ENCODE data around the gene RGS5. TPM values are rescaled to one million over a fixed set of nuclear protein-coding genes. Genes with fewer than 3 reads are reported as not detected.

Gene RGS5
- total and polyA plus RNA-seq, 2 donors (not counting 1 experiment from before 2014, with no cell fraction given): 0.64 to 1.2 TPM

DNA sequence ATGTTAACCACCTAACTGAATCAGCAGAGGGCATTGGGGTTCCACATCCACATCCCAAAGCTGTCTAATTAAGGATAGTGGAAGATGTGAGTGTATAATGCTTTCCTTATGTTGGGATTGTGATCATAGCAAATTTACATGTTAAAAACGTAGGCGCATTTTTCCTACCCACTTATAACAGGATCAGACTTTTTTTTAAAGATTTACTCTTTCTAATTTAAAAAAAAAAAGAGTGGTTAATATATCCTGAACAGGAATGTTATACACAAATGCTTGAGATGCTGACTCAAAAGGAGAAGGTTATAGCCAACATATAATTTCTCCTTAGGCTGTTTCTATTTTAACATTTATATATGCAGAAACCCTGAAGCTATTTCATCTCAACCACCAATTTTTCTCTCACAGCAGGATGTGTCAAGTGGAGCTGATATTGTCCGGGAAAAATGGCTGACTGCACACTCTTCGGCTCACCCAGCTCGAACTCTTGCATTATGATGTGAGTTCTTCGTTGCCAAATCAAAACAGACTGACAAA is 40.3 kb downstream of the RGS5 start:
- no peaks in the 10 kb centered on the region for H3K79me2 ChIP-seq (ENCODE audit: control insufficient read depth, insufficient read depth, low read length)
- no peaks in the 10 kb centered on the region for H3K9me3 ChIP-seq (ENCODE audit: control extremely low read depth in 1 of 3, control insufficient read depth in 2 of 3, insufficient read depth in 1 of 3, low read length in 2 of 3)
- no peak overlapping the region for H3K27ac ChIP-seq (ENCODE audit: low read length in 2 of 2)
- H3K36me3 ChIP-seq (replicated peaks in 1 of 2; ENCODE audit: control extremely low read depth in 1 of 2, control insufficient read depth in 1 of 2, extremely low read depth in 1 of 2, insufficient read depth in 2 of 2, low read length in 1 of 2): no peaks in the 10 kb centered on the region
- Mint-ChIP-seq H3K27ac (no peak overlapping the region), H3K9me3 (ENCODE audit: insufficient read depth) (peaks cover 6% of the 10 kb centered on the region), H3K27me3 (no peaks in the 10 kb centered on the region), H3K4me1 (no peaks in the 10 kb centered on the region), H3K4me3 (no peak overlapping the region)
- ChIA-PET POLR2A (no interaction called here), CTCF (no interaction called here)
- H3K4me3 ChIP-seq (ENCODE audit: control extremely low read depth in 1 of 5, extremely low read depth in 1 of 5, insufficient read depth in 1 of 5, low read depth in 2 of 5, low read length in 4 of 5): no peak overlapping the region
- WGBS (ENCODE audit: insufficient coverage): 94% methylated on average over 4 of the region's 6 CpGs
- DNase-seq (no peak), ATAC-seq (ENCODE audit: low read depth) (no peak)
- H3K9ac ChIP-seq (ENCODE audit: low read length): no peak overlapping the region
- H3K4me1 ChIP-seq (ENCODE audit: control insufficient read depth in 2 of 2, insufficient read depth in 2 of 2, low read length in 2 of 2): no peaks in the 10 kb centered on the region
- no peak overlapping the region for H3K4me2 ChIP-seq (replicated peaks; ENCODE audit: low read depth, low read length, poor library complexity, severe bottlenecking)
- no peak for TF ChIP-seq EZH2 (IDR thresholded peaks at IDR 0.05; ENCODE audit: borderline replicate concordance, insufficient read depth, low read depth, low read length, poor library complexity, severe bottlenecking)
- TF ChIP-seq, protein P1, sequence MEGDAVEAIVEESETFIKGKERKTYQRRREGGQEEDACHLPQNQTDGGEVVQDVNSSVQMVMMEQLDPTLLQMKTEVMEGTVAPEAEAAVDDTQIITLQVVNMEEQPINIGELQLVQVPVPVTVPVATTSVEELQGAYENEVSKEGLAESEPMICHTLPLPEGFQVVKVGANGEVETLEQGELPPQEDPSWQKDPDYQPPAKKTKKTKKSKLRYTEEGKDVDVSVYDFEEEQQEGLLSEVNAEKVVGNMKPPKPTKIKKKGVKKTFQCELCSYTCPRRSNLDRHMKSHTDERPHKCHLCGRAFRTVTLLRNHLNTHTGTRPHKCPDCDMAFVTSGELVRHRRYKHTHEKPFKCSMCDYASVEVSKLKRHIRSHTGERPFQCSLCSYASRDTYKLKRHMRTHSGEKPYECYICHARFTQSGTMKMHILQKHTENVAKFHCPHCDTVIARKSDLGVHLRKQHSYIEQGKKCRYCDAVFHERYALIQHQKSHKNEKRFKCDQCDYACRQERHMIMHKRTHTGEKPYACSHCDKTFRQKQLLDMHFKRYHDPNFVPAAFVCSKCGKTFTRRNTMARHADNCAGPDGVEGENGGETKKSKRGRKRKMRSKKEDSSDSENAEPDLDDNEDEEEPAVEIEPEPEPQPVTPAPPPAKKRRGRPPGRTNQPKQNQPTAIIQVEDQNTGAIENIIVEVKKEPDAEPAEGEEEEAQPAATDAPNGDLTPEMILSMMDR (IDR thresholded peaks at IDR 0.05): no peak
- H2AFZ ChIP-seq (ENCODE audit: insufficient read depth, low read depth, low read length, poor library complexity, severe bottlenecking): no peak overlapping the region
- no peaks in the 10 kb centered on the region for H3K27me3 ChIP-seq (replicated peaks in 1 of 4; ENCODE audit: control extremely low read depth in 1 of 4, control insufficient read depth in 3 of 4, insufficient read depth in 4 of 4, low read length in 3 of 4)
- intact Hi-C loops (cut with micrococcal nuclease): no loop called here
- H4K20me1 ChIP-seq (ENCODE audit: control insufficient read depth, insufficient read depth, low read length, poor library complexity, severe bottlenecking): no peaks in the 10 kb centered on the region

DNA sequence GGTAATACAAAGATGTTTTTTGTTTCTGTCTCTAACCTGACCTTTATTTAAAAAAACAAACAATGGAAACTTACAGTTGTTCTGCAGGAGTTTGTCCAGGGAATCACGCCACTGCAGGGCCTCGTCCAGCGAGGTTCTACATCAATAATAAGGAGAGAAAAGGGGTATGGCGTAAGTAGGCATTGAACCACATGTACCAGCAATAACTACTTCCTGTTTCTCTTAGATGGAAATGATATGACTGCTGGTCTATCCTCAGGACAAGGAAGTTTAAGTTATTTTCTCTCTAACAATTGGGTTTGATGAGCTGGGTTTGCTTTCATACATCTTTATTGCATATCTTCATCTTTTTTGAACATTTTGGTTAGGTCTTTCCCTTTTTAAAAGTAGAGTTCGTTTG is 40.9 kb downstream of the RGS5 start:
- Histone ChIP-seq H3K27ac (ENCODE audit: low read length in 2 of 2) (no peak overlapping the region), H3K4me3 (ENCODE audit: control extremely low read depth in 1 of 5, extremely low read depth in 1 of 5, insufficient read depth in 1 of 5, low read depth in 2 of 5, low read length in 4 of 5) (no peak overlapping the region), H3K9me3 (ENCODE audit: control extremely low read depth in 1 of 3, control insufficient read depth in 2 of 3, insufficient read depth in 1 of 3, low read length in 2 of 3) (no peaks in the 10 kb centered on the region), H3K27me3 (replicated peaks in 1 of 4; ENCODE audit: control extremely low read depth in 1 of 4, control insufficient read depth in 3 of 4, insufficient read depth in 4 of 4, low read length in 3 of 4) (no peaks in the 10 kb centered on the region), H3K79me2 (ENCODE audit: control insufficient read depth, insufficient read depth, low read length) (no peaks in the 10 kb centered on the region), H4K20me1 (ENCODE audit: control insufficient read depth, insufficient read depth, low read length, poor library complexity, severe bottlenecking) (no peaks in the 10 kb centered on the region), H3K36me3 (replicated peaks in 1 of 2; ENCODE audit: control extremely low read depth in 1 of 2, control insufficient read depth in 1 of 2, extremely low read depth in 1 of 2, insufficient read depth in 2 of 2, low read length in 1 of 2) (no peaks in the 10 kb centered on the region), H3K4me1 (ENCODE audit: control insufficient read depth in 2 of 2, insufficient read depth in 2 of 2, low read length in 2 of 2) (no peaks in the 10 kb centered on the region), H3K4me2 (replicated peaks; ENCODE audit: low read depth, low read length, poor library complexity, severe bottlenecking) (no peak overlapping the region), H2AFZ (ENCODE audit: insufficient read depth, low read depth, low read length, poor library complexity, severe bottlenecking) (no peak overlapping the region), H3K9ac (ENCODE audit: low read length) (no peak overlapping the region)
- no peak for TF ChIP-seq EZH2 (IDR thresholded peaks at IDR 0.05; ENCODE audit: borderline replicate concordance, insufficient read depth, low read depth, low read length, poor library complexity, severe bottlenecking)
- TF ChIP-seq, protein P1 (IDR thresholded peaks at IDR 0.05): no peak
- H3K9me3 Mint-ChIP-seq (ENCODE audit: insufficient read depth): peaks cover 6% of the 10 kb centered on the region
- no CpG with 5 or more reads among the region's 5 CpGs for WGBS (ENCODE audit: insufficient coverage)
- no peak overlapping the region for H3K4me3 Mint-ChIP-seq
- ChIA-PET CTCF (no interaction called here), POLR2A (no interaction called here)
- DNase-seq: no peak
- no peaks in the 10 kb centered on the region for H3K4me1 Mint-ChIP-seq
- ATAC-seq (ENCODE audit: low read depth): no peak
- H3K27ac Mint-ChIP-seq: no peak overlapping the region
- intact Hi-C loops (cut with micrococcal nuclease): no loop called here
- no peaks in the 10 kb centered on the region for H3K27me3 Mint-ChIP-seq

All from B cell (primary cell).